ENCODE measurements around the gene NEIL3.

GRCh38 chr4:177371461-177371860 is 61.8 kb downstream of the NEIL3 start:
- TF ChIP-seq CTCF (IDR thresholded peaks at IDR 0.05 in 8 of 11, conservative IDR thresholded peaks at IDR 0.05 in 3 of 11), result no peak
- no peak for TF ChIP-seq POLR2A (IDR thresholded peaks at IDR 0.05)
- TF ChIP-seq POLR2AphosphoS5 (IDR thresholded peaks at IDR 0.05), result no peak
